NCI-H526 treated with DMSO at 0.1 percent for 48 hours (cell line): ENCODE data around the gene UBA3.

Source experiments
- DNase-seq: peaks from one replicate; lab custom pipeline; 2025; lab: John Stamatoyannopoulos, UW

The UBA3 gene

GRCh38 chr3:69012100-69012799 is 67.9 kb downstream of the UBA3 start:
- DNase-seq = no peak

- DNase-seq = no peak
Measured at GRCh38 chr3:69011096-69011730, 69.0 kb downstream of the UBA3 start.

- no peak for DNase-seq
Measured at GRCh38 chr3:69009559-69010410, 70.4 kb downstream of the UBA3 start.

DNA sequence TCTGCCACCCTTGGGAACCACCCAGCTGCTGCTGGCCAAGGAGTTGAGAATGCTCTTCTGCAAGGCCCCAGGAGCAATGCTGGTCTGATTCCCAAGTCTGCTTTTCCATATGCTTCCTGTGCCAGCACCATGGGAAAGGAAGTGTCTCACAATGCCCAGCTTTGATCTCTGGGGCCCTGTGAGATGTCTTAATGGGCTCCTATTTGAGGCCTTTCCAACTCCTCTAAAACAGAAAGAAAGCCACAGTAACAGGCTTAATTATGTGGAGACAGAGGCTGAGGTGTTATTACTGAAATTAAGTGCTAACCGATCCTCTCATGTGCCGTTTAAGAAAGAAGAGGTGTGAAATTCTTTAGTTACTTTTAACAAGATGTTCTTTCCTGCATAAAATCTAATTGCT is 71.2 kb downstream of the UBA3 start:
- DNase-seq = no peak

- no peak for DNase-seq
Measured at GRCh38 chr3:69005791-69006482, 74.2 kb downstream of the UBA3 start.

DNA sequence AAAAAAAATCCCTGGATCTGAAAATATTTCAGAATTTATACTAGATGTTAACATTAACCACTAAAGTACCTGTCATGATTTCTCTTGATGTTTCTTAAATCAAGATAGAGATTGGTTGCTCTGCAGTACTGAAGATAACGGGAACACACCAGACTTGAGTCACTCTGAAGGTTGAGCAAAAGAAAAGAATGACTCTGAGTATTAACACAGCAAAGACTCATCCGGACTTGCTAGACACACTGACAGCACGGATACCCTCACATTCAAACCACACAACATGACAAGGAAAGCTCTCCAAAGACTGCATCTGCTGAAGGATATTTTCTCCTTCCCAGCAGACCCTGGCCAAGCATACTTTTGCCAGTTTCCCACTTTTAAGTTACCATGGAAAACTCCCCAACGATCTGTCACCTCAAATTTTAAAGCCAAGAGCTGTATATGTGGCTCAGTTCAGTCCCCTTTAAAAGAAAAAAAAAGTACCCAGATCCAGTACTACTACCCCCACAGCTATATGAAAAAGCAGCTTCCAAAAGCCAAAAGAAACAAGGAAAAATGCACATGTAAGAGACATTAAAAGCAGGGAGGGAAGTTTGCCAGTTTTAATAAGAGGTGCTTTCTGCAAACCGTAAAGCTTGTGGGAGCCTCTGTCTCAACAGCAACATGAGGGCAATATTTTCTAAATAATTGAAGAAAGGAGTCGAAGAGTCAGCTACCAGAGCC is 74.9 kb downstream of the UBA3 start:
- no peak for DNase-seq
